Superior temporal gyrus (tissue), 1 donor: Measurements from ENCODE around the gene DECR2.
"Not testable (repeated sequence)": the region's sequence is repeated elsewhere in the genome, so short reads cannot be mapped to it uniquely, and the experiment has no call there.

Source experiments
- DNase-seq: peaks from one replicate; pipeline ENCODE4 v3.0.0-alpha.2; 2016; ENCODE audit errors: extremely low spot score

DECR2 gene

DNA sequence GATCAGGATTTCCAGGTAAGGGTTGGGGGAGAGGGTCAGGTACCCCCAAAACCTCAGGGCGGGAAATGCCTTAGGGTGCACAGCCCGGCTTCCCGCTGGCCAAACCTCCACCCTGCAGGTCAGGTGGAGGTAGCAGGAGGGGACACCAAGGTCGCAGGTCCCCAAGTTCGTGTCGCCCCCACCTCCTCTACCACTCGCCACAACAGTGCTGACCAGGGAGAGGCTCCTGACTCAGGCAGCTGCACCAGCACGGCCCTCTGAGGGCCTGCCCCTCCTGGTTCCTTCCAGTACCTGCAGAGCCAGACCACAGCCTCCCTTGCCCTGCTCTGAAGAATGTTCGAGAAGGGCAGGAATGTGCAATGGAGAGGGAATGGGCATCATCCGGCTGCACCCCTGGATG is 35.2 kb upstream of the DECR2 start:
- DNase-seq, result no peak

- no peak for DNase-seq
These were observed 34.3 kb upstream of the DECR2 start for GRCh38 chr16:367333-367903.

GRCh38 chr16:368388-369158 is 33.1 kb upstream of the DECR2 start:
- no peak for DNase-seq

- DNase-seq, result no peak
These were observed 32.3 kb upstream of the DECR2 start for GRCh38 chr16:369275-369865.

GRCh38 chr16:369866-370436 is 31.7 kb upstream of the DECR2 start:
- DNase-seq, result no peak

DNA sequence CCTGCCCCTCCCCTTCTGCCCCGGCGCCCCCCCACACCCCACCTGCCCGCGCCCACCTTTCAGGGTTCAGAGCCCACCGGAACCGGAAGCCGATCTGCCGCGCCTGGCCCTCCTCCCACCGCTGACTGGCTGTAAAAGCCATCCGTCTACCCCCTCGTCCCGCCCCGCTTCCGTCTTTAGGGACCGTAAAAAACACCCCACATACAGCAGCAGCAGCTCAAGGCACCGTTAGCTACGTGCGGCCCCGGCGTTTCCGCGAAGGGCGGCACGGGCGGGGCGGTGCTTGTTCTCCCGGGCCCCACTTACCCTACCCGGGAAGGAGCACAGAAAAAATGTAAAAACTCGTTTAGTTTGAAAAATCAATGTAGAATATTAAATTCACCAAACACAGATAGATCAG is 31.2 kb upstream of the DECR2 start, which contains the start of gene MRPL28:
MRPL28 (minus strand) TSS at position 96 of the 400 bp plus-strand sequence. CDS start 320 bp downstream, outside the sequence.
- DNase-seq, result peak; percentile 96

- DNase-seq, result no peak
These were observed 30.6 kb upstream of the DECR2 start for GRCh38 chr16:370979-371514.

DNA sequence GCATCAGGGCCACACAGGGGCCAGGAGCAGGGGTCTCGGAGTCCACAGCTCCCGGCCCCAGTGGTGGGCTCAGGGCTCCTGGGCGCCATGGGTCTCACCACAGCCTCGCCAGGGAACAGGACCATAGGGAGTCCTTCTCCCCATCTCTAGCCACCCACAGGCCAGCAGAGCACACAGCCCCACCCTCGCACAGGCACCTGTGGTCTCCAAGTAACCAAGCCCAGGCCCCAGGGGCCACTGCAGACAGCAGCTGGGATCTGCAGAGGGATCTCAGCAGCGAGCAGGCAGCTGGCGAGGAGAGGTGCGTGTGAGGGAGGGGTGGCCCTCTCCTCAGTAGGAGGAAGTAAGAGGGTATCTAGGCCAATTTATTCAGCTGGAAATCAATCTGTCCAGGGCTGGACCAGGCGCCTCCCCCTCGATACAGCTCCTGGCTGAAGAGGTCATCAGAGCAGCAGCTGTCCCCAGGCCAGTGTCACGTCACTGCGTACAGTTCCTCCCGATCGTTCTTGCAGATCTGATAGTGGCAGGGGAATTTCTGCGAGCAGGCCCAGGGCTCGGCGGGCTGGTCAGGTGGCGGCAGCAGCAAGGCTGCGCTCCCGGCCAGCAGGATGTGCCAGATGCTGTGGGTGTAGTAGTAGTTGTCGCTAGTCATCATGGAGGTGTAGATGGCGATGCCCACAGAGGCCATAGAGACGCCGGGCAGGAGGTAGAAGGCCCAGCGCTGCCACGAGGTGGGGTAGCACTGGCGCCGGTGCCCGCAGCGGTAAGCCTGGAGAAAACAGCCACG is 30.0 kb upstream of the DECR2 start:
- no peak for DNase-seq

DNA sequence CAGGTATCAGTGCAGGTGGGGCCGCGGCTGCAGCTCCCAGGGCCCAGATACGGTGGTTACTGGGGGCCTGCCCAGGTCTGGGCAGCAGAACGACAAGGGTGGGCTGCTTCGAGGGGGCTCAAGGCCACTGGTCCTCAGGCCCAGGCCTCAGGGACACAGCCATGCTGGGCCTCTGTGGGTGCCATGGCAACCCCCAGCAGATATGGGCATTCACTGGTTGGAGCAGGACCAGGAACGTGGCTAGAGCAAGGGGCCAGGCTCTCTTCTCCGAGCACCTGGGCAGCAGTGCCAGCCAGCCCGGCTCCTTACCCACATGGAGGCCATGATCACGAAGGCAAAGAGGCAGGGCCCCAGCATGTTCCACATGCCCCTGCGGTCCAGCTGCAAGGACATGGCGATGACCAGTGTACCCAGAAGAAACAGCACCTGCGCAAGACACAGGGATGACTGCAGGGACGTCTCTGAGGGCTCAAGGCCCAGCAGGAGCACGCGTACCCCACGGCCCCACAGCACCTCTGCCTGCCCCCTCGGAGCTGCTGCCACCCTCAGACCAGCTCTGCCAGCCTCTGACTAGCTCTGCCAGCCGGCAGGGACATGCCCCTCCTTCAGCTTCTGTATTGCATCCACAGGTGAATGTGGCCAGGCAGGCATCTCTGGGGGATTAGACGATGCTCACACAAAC is 29.2 kb upstream of the DECR2 start:
- no peak for DNase-seq

- DNase-seq, result no peak
These were observed 28.6 kb upstream of the DECR2 start for GRCh38 chr16:373020-373598.

GRCh38 chr16:373848-374615 is 27.7 kb upstream of the DECR2 start:
- DNase-seq, result no peak

DNA sequence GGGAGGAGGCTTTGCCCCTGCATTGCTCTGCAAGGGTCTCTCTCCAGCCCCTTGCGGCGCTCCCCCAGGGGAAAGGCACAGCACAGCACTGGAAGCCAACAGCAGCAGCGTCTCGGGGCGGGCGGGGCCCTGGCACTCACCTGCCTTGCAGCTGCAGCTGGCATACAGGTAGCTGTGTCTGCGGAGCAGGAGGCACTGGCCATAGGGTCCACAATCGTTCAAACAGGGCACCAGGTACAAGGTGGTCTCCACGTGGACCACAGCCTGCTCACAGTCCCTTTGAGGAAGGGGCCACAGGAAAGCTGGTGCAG is 27.1 kb upstream of the DECR2 start:
- DNase-seq, result no peak

DNA sequence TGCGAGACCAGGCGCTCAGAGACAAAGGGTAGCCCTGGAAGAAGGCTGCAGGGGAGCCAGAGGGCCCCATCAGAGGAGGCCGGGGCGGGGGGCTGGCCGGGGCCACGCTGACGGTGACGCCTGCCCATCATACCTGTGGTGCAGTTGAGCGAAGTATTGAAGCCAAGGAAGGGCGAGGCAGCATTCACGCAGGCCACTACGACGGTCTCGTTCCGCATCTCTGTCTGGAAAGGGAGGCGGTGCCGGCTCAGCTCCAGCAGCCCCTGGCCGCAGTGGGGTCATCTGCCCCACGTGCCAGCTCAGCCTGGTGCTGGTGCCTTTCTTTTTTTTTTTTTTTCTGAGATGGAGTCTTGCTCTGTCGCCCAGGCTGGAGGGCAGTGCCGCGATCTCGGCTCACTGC is 26.5 kb upstream of the DECR2 start:
- no peak for DNase-seq

- DNase-seq, result no peak
These were observed 25.5 kb upstream of the DECR2 start for GRCh38 chr16:375927-376816.

- no peak for DNase-seq
These were observed 24.8 kb upstream of the DECR2 start for GRCh38 chr16:376817-377418.

DNA sequence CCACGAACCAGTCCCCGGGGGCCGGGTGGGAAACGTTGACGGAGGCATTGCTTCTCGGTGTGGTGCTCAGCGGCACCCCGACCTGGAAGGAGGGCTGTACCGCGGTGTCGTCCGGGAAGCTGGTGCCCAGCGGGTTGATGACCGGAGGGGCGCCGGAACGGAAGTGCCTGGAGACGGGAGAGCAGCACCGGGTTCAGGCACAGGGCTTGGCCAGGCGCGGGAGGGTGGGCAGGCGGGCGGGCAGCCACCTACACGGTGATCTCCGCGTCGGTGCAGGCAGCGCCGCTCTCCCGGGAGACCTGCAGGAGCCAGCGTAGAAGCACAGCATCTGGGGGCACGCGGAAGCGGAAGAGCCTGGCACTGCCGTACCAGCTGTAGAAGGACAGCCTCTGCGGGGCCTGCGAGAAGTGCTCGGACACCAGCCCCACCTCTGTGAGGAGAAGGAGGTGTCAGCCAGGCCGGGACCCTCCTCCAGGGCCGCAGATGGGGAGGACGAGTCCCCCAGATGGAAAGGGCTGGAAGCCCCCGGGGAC is 24.2 kb upstream of the DECR2 start:
- DNase-seq, result no peak

GRCh38 chr16:378113-378820 is 23.4 kb upstream of the DECR2 start:
- not testable (repeated sequence) for DNase-seq

DNA sequence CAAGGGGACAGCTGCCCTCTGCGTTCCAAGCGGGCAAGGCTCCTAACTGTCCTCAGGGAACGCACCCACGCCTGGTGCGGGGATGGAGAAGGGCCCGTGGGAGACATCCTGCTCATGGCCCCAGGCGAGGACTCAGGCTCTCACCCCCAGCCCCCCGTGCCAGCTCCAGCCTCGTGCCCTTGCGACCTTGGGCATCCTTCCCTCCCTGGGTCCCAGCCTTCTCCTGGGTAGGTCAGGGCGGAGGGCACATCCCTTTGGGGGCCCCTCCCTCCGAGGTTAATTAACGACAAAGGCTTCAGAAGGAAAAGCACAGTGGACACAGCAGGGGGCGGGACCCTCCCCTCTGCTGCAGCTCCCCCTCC is 22.9 kb upstream of the DECR2 start:
- no peak for DNase-seq
